PC-9 (cell line): ENCODE data around the gene ROPN1B.
"Not testable (repeated sequence)": the region's sequence is repeated elsewhere in the genome, so short reads cannot be mapped to it uniquely, and the experiment has no call there.

Source experiments
- EZH2 ChIP-seq: fragments of 200-600 bp; sonication (generic); IDR thresholded peaks from 2 replicates; pipeline ENCODE4 v1.8.0; 2017; ENCODE audit warnings: antibody characterized with exemption, low read depth
- TF ChIP-seq, protein P1 (sequence below): fragments of 200-600 bp; sonication (generic); conservative IDR thresholded peaks from 2 replicates; pipeline ENCODE4 v1.6.1; 2017; ENCODE audit warnings: mixed run types, antibody characterized with exemption, mild to moderate bottlenecking, moderate library complexity

DNA sequence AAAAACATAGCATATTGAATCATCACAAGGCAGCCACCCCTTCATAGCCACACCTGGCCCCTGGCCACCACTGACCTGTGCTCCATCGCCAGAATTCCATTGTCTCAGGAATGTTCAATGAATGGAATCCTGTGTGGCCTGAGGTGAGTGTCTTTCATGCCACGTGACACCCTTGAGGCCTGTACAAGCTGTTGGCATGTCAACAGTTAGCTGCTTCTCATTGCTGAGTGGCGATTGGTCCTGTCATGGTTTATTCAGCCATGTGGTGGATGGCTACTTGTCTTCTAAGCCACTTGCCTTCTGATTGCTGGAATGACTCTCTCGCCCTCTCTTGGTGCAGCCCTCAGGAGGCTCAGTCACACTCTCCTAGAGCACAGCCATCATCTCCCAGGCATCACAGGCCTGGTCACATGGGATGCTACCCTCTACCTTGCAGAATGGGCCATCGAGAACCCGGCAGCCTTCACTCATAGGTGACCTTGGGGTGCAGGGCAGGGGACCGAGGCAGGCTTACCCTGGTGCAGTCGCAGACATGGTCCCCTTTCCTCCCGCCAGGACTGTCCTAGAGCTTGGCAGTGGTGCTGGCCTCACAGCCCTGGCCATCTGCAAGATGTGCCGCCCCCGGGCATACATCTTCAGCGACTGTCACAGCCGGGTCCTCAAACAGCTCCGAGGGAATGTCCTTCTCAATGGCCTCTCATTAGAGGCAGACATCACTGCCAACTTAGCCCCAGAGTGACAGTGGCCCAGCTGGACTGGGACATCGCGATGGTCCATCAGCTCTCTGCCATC is 45.5 kb upstream of the ROPN1B start:
- TF ChIP-seq, protein P1, sequence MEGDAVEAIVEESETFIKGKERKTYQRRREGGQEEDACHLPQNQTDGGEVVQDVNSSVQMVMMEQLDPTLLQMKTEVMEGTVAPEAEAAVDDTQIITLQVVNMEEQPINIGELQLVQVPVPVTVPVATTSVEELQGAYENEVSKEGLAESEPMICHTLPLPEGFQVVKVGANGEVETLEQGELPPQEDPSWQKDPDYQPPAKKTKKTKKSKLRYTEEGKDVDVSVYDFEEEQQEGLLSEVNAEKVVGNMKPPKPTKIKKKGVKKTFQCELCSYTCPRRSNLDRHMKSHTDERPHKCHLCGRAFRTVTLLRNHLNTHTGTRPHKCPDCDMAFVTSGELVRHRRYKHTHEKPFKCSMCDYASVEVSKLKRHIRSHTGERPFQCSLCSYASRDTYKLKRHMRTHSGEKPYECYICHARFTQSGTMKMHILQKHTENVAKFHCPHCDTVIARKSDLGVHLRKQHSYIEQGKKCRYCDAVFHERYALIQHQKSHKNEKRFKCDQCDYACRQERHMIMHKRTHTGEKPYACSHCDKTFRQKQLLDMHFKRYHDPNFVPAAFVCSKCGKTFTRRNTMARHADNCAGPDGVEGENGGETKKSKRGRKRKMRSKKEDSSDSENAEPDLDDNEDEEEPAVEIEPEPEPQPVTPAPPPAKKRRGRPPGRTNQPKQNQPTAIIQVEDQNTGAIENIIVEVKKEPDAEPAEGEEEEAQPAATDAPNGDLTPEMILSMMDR: not testable (repeated sequence)
- TF ChIP-seq EZH2: not testable (repeated sequence)
